Transverse colon (tissue), 4 donors: ENCODE measurements around the gene PSEN2. TPM values are rescaled to one million over a fixed set of nuclear protein-coding genes. Genes with fewer than 3 reads are reported as not detected.

Experiments used
- DNase-seq: peaks from one replicate; pipeline ENCODE4 v3.0.0-alpha.2; 2019
- H3K27ac ChIP-seq, 4 donors: fragments of 200-600 bp; sonication (generic); 2 replicates each; pipeline ENCODE4 v1.5.1; 2016 to 2018; ENCODE audit warnings: inconsistent platforms in 4 of 4
- H3K27me3 ChIP-seq: fragments of 200-600 bp; sonication (generic); 2 replicates; pipeline ENCODE4 v1.5.1; 2017; ENCODE audit warnings: inconsistent platforms
- H3K36me3 ChIP-seq, 4 donors: fragments of 200-600 bp; sonication (generic); 2 replicates each; pipeline ENCODE4 v1.5.1; 2017 to 2019; ENCODE audit warnings: inconsistent platforms in 4 of 4
- H3K4me1 ChIP-seq, 4 donors: fragments of 200-600 bp; sonication (generic); 2 replicates each; pipeline ENCODE4 v1.5.1; 2017 to 2020; ENCODE audit warnings: inconsistent platforms in 4 of 4
- H3K4me3 ChIP-seq, 4 donors: fragments of 200-600 bp; sonication (generic); 1 replicate in 1 of 4; 2 replicates in 3 of 4; pipeline versions ENCODE4 v1.5.1 to v1.6.1; 2017 to 2019; ENCODE audit warnings: inconsistent platforms in 4 of 4
- H3K9me3 ChIP-seq, 2 donors: fragments of 200-600 bp; sonication (generic); 2 replicates each; pipeline ENCODE4 v1.5.1; 2017 to 2019; ENCODE audit warnings: inconsistent platforms in 2 of 2
- EP300 ChIP-seq: sonication (generic); formaldehyde crosslinking; IDR thresholded peaks from one replicate; pipeline ENCODE4 v1.6.1; 2017; ENCODE audit warnings: antibody characterized with exemption, low read depth
- POLR2A ChIP-seq: fragments of 450-650 bp; IDR thresholded peaks from one replicate; pipeline ENCODE4 v1.6.1; 2016; ENCODE audit warnings: antibody characterized with exemption, mild to moderate bottlenecking, moderate library complexity
- POLR2AphosphoS5 ChIP-seq, 3 donors: sonication (generic); formaldehyde crosslinking; IDR thresholded peaks; one replicate each; pipeline ENCODE4 v1.6.1; 2016; ENCODE audit warnings: antibody characterized with exemption in 3 of 3
- WGBS, 2 donors: methylation state at CpG; one replicate each; pipeline ENCODE4 v1.1.5; 2018; ENCODE audit warnings: low coverage in 1 of 2; 5-methylcytosine and 5-hydroxymethylcytosine counted together
- in situ Hi-C, 4 donors: fragments of 200-750 bp; cut with MboI; loops; one replicate each; pipeline versions ENCODE4 v1.15.0 to v1.15.1; 2017; ENCODE audit warnings: low sequenced_read_pairs in 3 of 4, low pct_ligation_motif_present in 1 of 4, low pct_unique_long_range_greater_than_20kb in 1 of 4
- intact Hi-C: fragments of 100-400 bp; cut with DNase I; formaldehyde crosslinking; loops from one replicate; pipeline ENCODE4 v1.15.1; 2023; ENCODE audit warnings: low total_unique reads
- total RNA-seq, 4 donors: library from RNA; depleted of rRNA; stranded (reverse); fragments of >200 nt; gene quantifications; one replicate each; pipeline ENCODE4 v1.1.0, GENCODE V29; 2016
- TF ChIP-seq, protein P1 (sequence below), 5 experiments: fragments of 200-600 bp in 3 of 5; fragments of 450-650 bp in 2 of 5; sonication (generic) in 3 of 5; IDR thresholded peaks; 1 replicate in 2 of 5; 2 replicates in 3 of 5; pipeline ENCODE4 v1.5.1; 2016 to 2017; ENCODE audit warnings: antibody characterized with exemption in 5 of 5, inconsistent platforms in 3 of 5, mild to moderate bottlenecking in 2 of 5, moderate library complexity in 1 of 5

The PSEN2 gene
- total RNA-seq, 4 donors from 2014 or later, result 24.6 to 47.5 (median 35.6) TPM

GRCh38 chr1:226908913-226909312 is 38.5 kb downstream of the PSEN2 start:
- intact Hi-C loops (no loop called here), in situ Hi-C loops (loop anchor here in 3 of 4 donors (25.0 kb wide), 1 partner anchor 528 kb away; no protein-coding TSS in a partner anchor)
- no peaks in the 10 kb centered on the region for H3K36me3 ChIP-seq
- no peaks in the 10 kb centered on the region for H3K9me3 ChIP-seq
- no peak overlapping the region for H3K27ac ChIP-seq
- peaks cover 0 to 12% (median 3%) of the 10 kb centered on the region in 4 donors for H3K4me1 ChIP-seq
- DNase-seq, result no peak
- no peak overlapping the region for H3K4me3 ChIP-seq
- TF ChIP-seq EP300, result no peak
- no peaks in the 10 kb centered on the region for H3K27me3 ChIP-seq
- 89 to 100% methylated on average over 1 of the region's 1 CpG for WGBS, 2 donors

GRCh38 chr1:226912587-226913176 is 42.3 kb downstream of the PSEN2 start:
- in situ Hi-C loops, result loop anchor here (10.0 to 25.0 kb wide), 3 partner anchors 62 to 532 kb away; no protein-coding TSS in a partner anchor

DNA sequence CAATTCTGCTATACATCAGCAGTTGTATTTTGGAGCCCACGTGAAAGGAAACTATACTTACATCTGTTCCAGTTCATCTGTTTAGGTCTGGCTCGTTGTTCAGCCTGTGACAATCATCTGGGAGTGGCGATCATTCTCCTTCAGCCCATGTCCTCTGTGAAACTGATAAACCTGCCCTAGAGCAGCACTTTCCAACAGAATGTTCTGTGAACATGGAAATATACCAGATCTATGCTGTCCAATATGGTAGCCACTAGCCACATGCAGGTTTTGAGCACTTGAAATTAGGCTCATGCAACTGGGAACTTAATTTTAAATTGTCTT is 45.2 kb downstream of the PSEN2 start:
- in situ Hi-C loops, result loop anchor here (10.0 to 25.0 kb wide), 3 partner anchors 59 to 529 kb away; no protein-coding TSS in a partner anchor
- Histone ChIP-seq H3K27ac (peak overlapping the region in 1 of 4 donors; percentile 6), H3K9me3 (no peaks in the 10 kb centered on the region), H3K4me1 (peaks cover 0 to 25% (median 6%) of the 10 kb centered on the region in 4 donors), H3K27me3 (no peaks in the 10 kb centered on the region), H3K4me3 (no peak overlapping the region), H3K36me3 (no peaks in the 10 kb centered on the region)
- 40 to 54% methylated on average over 1 to 3 of the region's 3 CpGs for WGBS, 2 donors
- no peak for DNase-seq
- no peak for TF ChIP-seq EP300
- no peak for TF ChIP-seq POLR2AphosphoS5 (IDR thresholded peaks at IDR 0.05)
- TF ChIP-seq POLR2A, result no peak
- TF ChIP-seq, protein P1, sequence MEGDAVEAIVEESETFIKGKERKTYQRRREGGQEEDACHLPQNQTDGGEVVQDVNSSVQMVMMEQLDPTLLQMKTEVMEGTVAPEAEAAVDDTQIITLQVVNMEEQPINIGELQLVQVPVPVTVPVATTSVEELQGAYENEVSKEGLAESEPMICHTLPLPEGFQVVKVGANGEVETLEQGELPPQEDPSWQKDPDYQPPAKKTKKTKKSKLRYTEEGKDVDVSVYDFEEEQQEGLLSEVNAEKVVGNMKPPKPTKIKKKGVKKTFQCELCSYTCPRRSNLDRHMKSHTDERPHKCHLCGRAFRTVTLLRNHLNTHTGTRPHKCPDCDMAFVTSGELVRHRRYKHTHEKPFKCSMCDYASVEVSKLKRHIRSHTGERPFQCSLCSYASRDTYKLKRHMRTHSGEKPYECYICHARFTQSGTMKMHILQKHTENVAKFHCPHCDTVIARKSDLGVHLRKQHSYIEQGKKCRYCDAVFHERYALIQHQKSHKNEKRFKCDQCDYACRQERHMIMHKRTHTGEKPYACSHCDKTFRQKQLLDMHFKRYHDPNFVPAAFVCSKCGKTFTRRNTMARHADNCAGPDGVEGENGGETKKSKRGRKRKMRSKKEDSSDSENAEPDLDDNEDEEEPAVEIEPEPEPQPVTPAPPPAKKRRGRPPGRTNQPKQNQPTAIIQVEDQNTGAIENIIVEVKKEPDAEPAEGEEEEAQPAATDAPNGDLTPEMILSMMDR (IDR thresholded peaks at IDR 0.05), result no peak
- intact Hi-C loops, result no loop called here

More at GRCh38 chr1:226912587-226913176, 42.3 kb downstream of the PSEN2 start:
- Histone ChIP-seq H3K36me3 (no peaks in the 10 kb centered on the region), H3K27ac (no peak overlapping the region), H3K9me3 (no peaks in the 10 kb centered on the region), H3K27me3 (no peaks in the 10 kb centered on the region), H3K4me1 (peaks cover 0 to 25% (median 6%) of the 10 kb centered on the region in 4 donors), H3K4me3 (no peak overlapping the region)
- TF ChIP-seq, protein P1 (IDR thresholded peaks at IDR 0.05), result peak; percentile 61 to 73 (median 66)
- TF ChIP-seq POLR2A, result no peak
- intact Hi-C loops, result no loop called here
- peak; percentile 75 for DNase-seq
- 38% methylated on average over 6 to 13 of the region's 13 CpGs for WGBS, 2 donors

GRCh38 chr1:226916497-226916896 is 46.1 kb downstream of the PSEN2 start:
- intact Hi-C loops, result no loop called here
- 85 to 95% methylated on average over 1 to 2 of the region's 2 CpGs for WGBS, 2 donors
- TF ChIP-seq EP300 (no peak), POLR2AphosphoS5 (IDR thresholded peaks at IDR 0.05) (no peak), POLR2A (no peak)
- TF ChIP-seq, protein P1 (IDR thresholded peaks at IDR 0.05), result no peak
- Histone ChIP-seq H3K27me3 (no peaks in the 10 kb centered on the region), H3K36me3 (no peaks in the 10 kb centered on the region), H3K4me3 (no peak overlapping the region), H3K9me3 (no peaks in the 10 kb centered on the region), H3K4me1 (peaks cover 0 to 25% (median 6%) of the 10 kb centered on the region in 4 donors), H3K27ac (no peak overlapping the region)
- in situ Hi-C loops, result loop anchor here (10.0 to 25.0 kb wide), 3 partner anchors 58 to 528 kb away; no protein-coding TSS in a partner anchor
- DNase-seq, result no peak

DNA sequence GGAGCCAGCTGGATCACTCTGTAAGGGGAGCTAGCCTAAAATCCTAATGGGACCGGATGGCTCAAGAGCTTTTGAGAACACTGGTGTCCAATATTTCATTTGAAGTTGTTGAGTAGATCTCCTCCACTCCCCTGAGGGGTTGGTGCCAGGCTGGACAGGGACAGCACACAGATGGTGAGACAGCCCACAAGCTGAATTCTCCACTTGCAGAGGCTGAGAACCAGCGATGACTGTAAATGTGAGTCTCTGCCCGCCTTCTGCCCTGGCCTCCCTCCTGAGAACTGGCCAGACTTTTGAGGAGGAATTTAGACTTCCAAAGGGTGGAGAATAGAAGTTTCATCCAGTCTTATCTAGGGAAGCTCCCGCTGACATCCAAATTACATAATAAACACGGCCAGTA is 49.2 kb downstream of the PSEN2 start:
- Histone ChIP-seq H3K9me3 (no peaks in the 10 kb centered on the region), H3K27me3 (no peaks in the 10 kb centered on the region), H3K27ac (no peak overlapping the region), H3K4me3 (no peak overlapping the region), H3K4me1 (peaks cover 0 to 16% (median 6%) of the 10 kb centered on the region in 4 donors), H3K36me3 (no peaks in the 10 kb centered on the region)
- intact Hi-C loops, result no loop called here
- WGBS, 2 donors, result 90 to 93% methylated on average over 3 to 5 of the region's 5 CpGs
- TF ChIP-seq EP300 (no peak), POLR2A (no peak), POLR2AphosphoS5 (IDR thresholded peaks at IDR 0.05) (no peak)
- TF ChIP-seq, protein P1 (IDR thresholded peaks at IDR 0.05), result no peak
- in situ Hi-C loops, result loop anchor here (10.0 to 25.0 kb wide), 3 partner anchors 55 to 525 kb away; no protein-coding TSS in a partner anchor
- DNase-seq, result no peak
